GM12873 (cell line): ENCODE results near the gene ZNF330.

Experiments
- TF ChIP-seq, protein P1 (sequence below): IDR thresholded peaks from 2 replicates; pipeline ENCODE4 v1.5.1; 2012; ENCODE audit warnings: low read depth, mild to moderate bottlenecking, moderate library complexity, low read length, control low read depth; ENCODE audit not compliant: insufficient read depth; ENCODE audit errors: missing control alignments

The ZNF330 gene

DNA sequence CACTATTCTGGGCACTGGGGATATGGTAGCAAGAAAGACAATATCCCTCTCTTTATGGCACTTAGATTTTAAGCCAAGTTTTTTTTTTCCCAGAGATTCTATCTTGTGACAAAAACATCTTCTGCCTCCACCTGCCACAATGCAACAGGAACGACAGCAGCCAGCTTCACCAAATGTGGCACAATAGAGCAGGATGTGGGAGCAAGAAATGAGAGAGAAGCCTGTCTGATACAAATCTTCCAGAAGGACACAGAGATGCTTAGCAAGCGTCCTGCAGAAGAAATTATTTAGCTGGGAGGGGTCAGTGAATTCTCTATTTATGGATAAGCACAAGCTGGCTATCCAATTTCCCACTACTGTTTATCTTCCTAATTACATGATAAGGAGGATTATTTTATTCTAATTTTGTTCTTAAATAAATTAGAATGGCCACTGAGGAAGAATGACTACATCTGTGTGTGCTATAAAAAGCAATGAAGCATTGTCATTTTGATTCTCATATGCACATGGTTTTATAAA lies 27.1 kb upstream of the ZNF330 start:
- TF ChIP-seq, protein P1, sequence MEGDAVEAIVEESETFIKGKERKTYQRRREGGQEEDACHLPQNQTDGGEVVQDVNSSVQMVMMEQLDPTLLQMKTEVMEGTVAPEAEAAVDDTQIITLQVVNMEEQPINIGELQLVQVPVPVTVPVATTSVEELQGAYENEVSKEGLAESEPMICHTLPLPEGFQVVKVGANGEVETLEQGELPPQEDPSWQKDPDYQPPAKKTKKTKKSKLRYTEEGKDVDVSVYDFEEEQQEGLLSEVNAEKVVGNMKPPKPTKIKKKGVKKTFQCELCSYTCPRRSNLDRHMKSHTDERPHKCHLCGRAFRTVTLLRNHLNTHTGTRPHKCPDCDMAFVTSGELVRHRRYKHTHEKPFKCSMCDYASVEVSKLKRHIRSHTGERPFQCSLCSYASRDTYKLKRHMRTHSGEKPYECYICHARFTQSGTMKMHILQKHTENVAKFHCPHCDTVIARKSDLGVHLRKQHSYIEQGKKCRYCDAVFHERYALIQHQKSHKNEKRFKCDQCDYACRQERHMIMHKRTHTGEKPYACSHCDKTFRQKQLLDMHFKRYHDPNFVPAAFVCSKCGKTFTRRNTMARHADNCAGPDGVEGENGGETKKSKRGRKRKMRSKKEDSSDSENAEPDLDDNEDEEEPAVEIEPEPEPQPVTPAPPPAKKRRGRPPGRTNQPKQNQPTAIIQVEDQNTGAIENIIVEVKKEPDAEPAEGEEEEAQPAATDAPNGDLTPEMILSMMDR, result no peak

GRCh38 chr4:141195095-141195707 lies 25.5 kb upstream of the ZNF330 start:
- TF ChIP-seq, protein P1, result no peak

DNA sequence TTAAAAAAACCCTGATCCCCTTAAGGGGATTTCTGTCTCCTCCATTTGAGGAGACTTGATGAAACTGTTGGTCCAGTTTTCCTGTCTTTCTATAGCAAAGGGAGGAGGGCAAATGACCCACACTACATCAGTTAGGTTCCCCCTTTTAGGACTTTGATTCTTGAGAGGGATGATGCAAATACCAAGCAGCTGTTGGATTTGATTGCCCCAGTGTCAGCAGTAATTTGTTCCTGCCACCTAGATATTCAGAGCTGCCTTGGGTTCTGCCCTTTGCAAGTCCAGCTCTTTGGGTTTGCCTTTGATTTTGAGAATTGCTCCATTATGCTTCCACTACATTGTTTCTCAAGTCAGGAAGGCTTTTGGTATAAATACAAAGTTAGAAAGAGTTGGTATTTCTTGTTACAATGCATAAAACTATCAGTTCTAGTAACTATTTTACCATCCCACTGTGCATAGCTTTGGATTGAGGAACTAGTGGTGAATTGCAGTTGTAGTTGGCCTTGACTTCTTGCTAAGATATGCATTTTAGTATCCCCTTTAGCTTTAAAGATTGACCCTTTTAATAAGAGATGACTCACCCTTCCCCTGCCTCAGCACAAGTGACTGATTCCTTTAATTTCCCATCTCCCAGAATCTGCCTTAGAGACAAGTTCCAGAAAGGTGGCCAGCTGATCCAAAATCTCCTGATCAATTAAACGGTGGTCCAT lies 24.3 kb upstream of the ZNF330 start:
- TF ChIP-seq, protein P1, result no peak

GRCh38 chr4:141207961-141208360 lies 12.7 kb upstream of the ZNF330 start:
- TF ChIP-seq, protein P1, result no peak

- TF ChIP-seq, protein P1, result no peak
These were observed 10.5 kb upstream of the ZNF330 start for GRCh38 chr4:141210168-141210567.

- TF ChIP-seq, protein P1, result no peak
These were observed 7.1 kb upstream of the ZNF330 start for GRCh38 chr4:141213550-141213991.

- TF ChIP-seq, protein P1, result no peak
These were observed 5.7 kb upstream of the ZNF330 start for GRCh38 chr4:141215030-141215429.
